Retina (tissue), 1 donor: ENCODE data around the gene SPDYE1.
"Not testable (repeated sequence)": the region's sequence is repeated elsewhere in the genome, so short reads cannot be mapped to it uniquely, and the experiment has no call there.

Experiments used
- DNase-seq: peaks from one replicate; pipeline ENCODE4 v3.0.0-alpha.2; 2016

Gene SPDYE1

GRCh38 chr7:43997532-43997931 lies at the start of gene SPDYE1:
TSS of gene SPDYE1 (plus strand) at chr7:43997897. CDS start at chr7:43999950, 2,053 bp downstream.
- DNase-seq: not testable (repeated sequence)

- no peak for DNase-seq
Measured at GRCh38 chr7:43952028-43952427, 45.7 kb upstream of the SPDYE1 start.

- no peak for DNase-seq
Measured at GRCh38 chr7:43953071-43953470, 44.6 kb upstream of the SPDYE1 start.

- peak; percentile 34 for DNase-seq
Measured at GRCh38 chr7:43954524-43955228, 43.0 kb upstream of the SPDYE1 start.

- no peak for DNase-seq
Measured at GRCh38 chr7:43956027-43956426, 41.7 kb upstream of the SPDYE1 start.

- DNase-seq: no peak
Measured at GRCh38 chr7:43960933-43961332, 36.8 kb upstream of the SPDYE1 start.

- DNase-seq: not testable (repeated sequence)
Measured at GRCh38 chr7:43966392-43966791, 31.3 kb upstream of the SPDYE1 start.

GRCh38 chr7:43968172-43969040 lies 29.3 kb upstream of the SPDYE1 start:
- not testable (repeated sequence) for DNase-seq

- DNase-seq: not testable (repeated sequence)
Measured at GRCh38 chr7:43969586-43969985, 28.1 kb upstream of the SPDYE1 start.

GRCh38 chr7:43970698-43971097 lies 27.0 kb upstream of the SPDYE1 start:
- DNase-seq: not testable (repeated sequence)

- not testable (repeated sequence) for DNase-seq
Measured at GRCh38 chr7:43974033-43974573, 23.6 kb upstream of the SPDYE1 start.

GRCh38 chr7:43974725-43975482 lies 22.8 kb upstream of the SPDYE1 start:
- not testable (repeated sequence) for DNase-seq

GRCh38 chr7:43977525-43977924 lies 20.2 kb upstream of the SPDYE1 start:
- DNase-seq: no peak

- DNase-seq: not testable (repeated sequence)
Measured at GRCh38 chr7:43978102-43978501, 19.6 kb upstream of the SPDYE1 start.

- not testable (repeated sequence) for DNase-seq
Measured at GRCh38 chr7:43982848-43983247, 14.8 kb upstream of the SPDYE1 start.

GRCh38 chr7:43983736-43984135 lies 14.0 kb upstream of the SPDYE1 start:
- DNase-seq: not testable (repeated sequence)

- DNase-seq: peak; percentile 78
Measured at GRCh38 chr7:43985904-43986864, 11.5 kb upstream of the SPDYE1 start.

GRCh38 chr7:43987476-43987875 lies 10.2 kb upstream of the SPDYE1 start:
- not testable (repeated sequence) for DNase-seq

- not testable (repeated sequence) for DNase-seq
Measured at GRCh38 chr7:43990011-43990585, 7.6 kb upstream of the SPDYE1 start.

- DNase-seq: not testable (repeated sequence)
Measured at GRCh38 chr7:43990829-43991228, 6.9 kb upstream of the SPDYE1 start.

- DNase-seq: not testable (repeated sequence)
Measured at GRCh38 chr7:43992896-43993295, 4.8 kb upstream of the SPDYE1 start.
